Fibroblast of the conjunctiva (primary cell): Measurements from ENCODE around the gene CADPS.

Experiments
- DNase-seq: peaks from one replicate; pipeline ENCODE4 v3.0.0-alpha.2; 2010; ENCODE audit warnings: low read depth

Gene CADPS

GRCh38 chr3:62811119-62811518 is 64.1 kb downstream of the CADPS start:
- DNase-seq = no peak

GRCh38 chr3:62809369-62809768 is 65.8 kb downstream of the CADPS start:
- DNase-seq = no peak

GRCh38 chr3:62805580-62806277 is 69.5 kb downstream of the CADPS start:
- DNase-seq = no peak

- no peak for DNase-seq
These were observed 70.1 kb downstream of the CADPS start for GRCh38 chr3:62805106-62805505.

GRCh38 chr3:62803276-62803675 is 71.9 kb downstream of the CADPS start:
- DNase-seq = no peak

GRCh38 chr3:62798000-62798399 is 77.2 kb downstream of the CADPS start:
- no peak for DNase-seq

GRCh38 chr3:62797132-62797531 is 78.1 kb downstream of the CADPS start:
- DNase-seq = no peak

GRCh38 chr3:62795978-62796657 is 79.1 kb downstream of the CADPS start:
- DNase-seq = no peak

- DNase-seq = no peak
These were observed 81.3 kb downstream of the CADPS start for GRCh38 chr3:62793946-62794345.

- no peak for DNase-seq
These were observed 89.8 kb downstream of the CADPS start for GRCh38 chr3:62785384-62785783.

- no peak for DNase-seq
These were observed 94.1 kb downstream of the CADPS start for GRCh38 chr3:62781121-62781520.

GRCh38 chr3:62777674-62778073 is 97.5 kb downstream of the CADPS start:
- DNase-seq = no peak

- DNase-seq = no peak
These were observed 98.1 kb downstream of the CADPS start for GRCh38 chr3:62777130-62777529.

GRCh38 chr3:62774221-62774620 is 101.0 kb downstream of the CADPS start:
- DNase-seq = no peak

- no peak for DNase-seq
These were observed 103.7 kb downstream of the CADPS start for GRCh38 chr3:62771331-62772072.

GRCh38 chr3:62768896-62769295 is 106.3 kb downstream of the CADPS start:
- no peak for DNase-seq

- DNase-seq = no peak
These were observed 113.5 kb downstream of the CADPS start for GRCh38 chr3:62761711-62762110.

GRCh38 chr3:62761311-62761710 is 113.9 kb downstream of the CADPS start:
- DNase-seq = no peak

- no peak for DNase-seq
These were observed 116.7 kb downstream of the CADPS start for GRCh38 chr3:62758296-62759066.

- DNase-seq = no peak
These were observed 118.2 kb downstream of the CADPS start for GRCh38 chr3:62757045-62757444.

- no peak for DNase-seq
These were observed 119.9 kb downstream of the CADPS start for GRCh38 chr3:62755285-62755684.

- DNase-seq = no peak
These were observed 125.6 kb downstream of the CADPS start for GRCh38 chr3:62749657-62750056.
